Measurements from ENCODE around the gene ABO.
"Not testable (repeated sequence)": the region's sequence is repeated elsewhere in the genome, so short reads cannot be mapped to it uniquely, and the experiment has no call there.

GRCh38 chr9:133236291-133237034 lies 38.5 kb downstream of the ABO start:
- TF ChIP-seq CTCF (IDR thresholded peaks at IDR 0.05); EZH2 (IDR thresholded peaks at IDR 0.05; ENCODE audit: borderline replicate concordance, insufficient read depth, low read depth, low read length, poor library complexity, severe bottlenecking): not testable (repeated sequence)

Measured in B cell (primary cell).